OCI-LY1 (cell line): ENCODE data around the gene LEMD3.

ENCODE experiments used
- CTCF ChIP-seq: fragments of 200-600 bp; sonication (generic), shearing (Covaris generic); IDR thresholded peaks from 2 replicates; pipeline ENCODE4 v1.5.1; 2017; ENCODE audit warnings: mild to moderate bottlenecking, antibody characterized with exemption, low read length, moderate library complexity, mixed read lengths
- EZH2 ChIP-seq: fragments of 200-600 bp; sonication (generic), shearing (Covaris generic); IDR thresholded peaks from 2 replicates; pipeline ENCODE4 v1.8.0; 2017; ENCODE audit warnings: borderline replicate concordance, mixed run types, mild to moderate bottlenecking, antibody characterized with exemption, low read length, moderate library complexity, mixed read lengths

DNA sequence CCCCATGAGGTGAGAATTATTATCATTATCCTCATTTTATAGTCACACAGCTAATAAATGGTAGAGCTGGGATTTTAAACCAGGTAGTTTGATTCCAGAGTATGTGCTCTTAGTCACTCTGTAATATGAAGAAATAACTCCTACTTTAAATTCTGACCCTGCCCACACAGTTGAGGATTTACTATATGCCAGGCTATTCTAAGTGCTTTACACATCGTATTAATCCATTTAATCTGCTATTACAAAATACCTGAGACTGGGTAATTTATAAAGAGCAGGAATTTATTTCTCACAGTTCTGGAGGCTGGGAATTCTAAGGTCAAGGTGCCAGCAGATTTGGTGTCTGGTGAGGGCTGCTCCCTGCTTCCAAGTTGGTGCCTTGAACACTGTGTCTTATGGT, 28.6 kb upstream of the LEMD3 start:
- TF ChIP-seq CTCF (no peak), EZH2 (no peak)
